HepG2 (cell line): Measurements from ENCODE around the gene RMI1. TPM values are rescaled to one million over a fixed set of nuclear protein-coding genes. Genes with fewer than 3 reads are reported as not detected.

ENCODE experiments used
- EHMT2 ChIP-seq: fragments of 200-600 bp; sonication (generic); IDR thresholded peaks from 2 replicates; pipeline ENCODE4 v1.7.0; 2017; ENCODE audit warnings: antibody characterized with exemption, low read depth, low read length, borderline replicate concordance
- GABPB1 ChIP-seq: IDR thresholded peaks from 2 replicates; pipeline ENCODE4 v1.6.1; 2016; ENCODE audit warnings: mild to moderate bottlenecking, missing genetic modification reagents, moderate library complexity, missing compliant biosample characterization
- HDAC1 ChIP-seq: sonication (generic); formaldehyde crosslinking; IDR thresholded peaks from 2 replicates; pipeline ENCODE4 v1.5.1; 2020; ENCODE audit warnings: mild to moderate bottlenecking, missing genetic modification reagents
- RAD51 ChIP-seq: fragments of 450-650 bp; IDR thresholded peaks from 2 replicates; pipeline ENCODE4 v1.6.1; 2016; ENCODE audit warnings: borderline replicate concordance
- SCMH1 ChIP-seq: sonication (generic); formaldehyde crosslinking; IDR thresholded peaks from 2 replicates; pipeline ENCODE4 v1.9.0; 2021; ENCODE audit warnings: missing genetic modification reagents, mild to moderate bottlenecking, borderline replicate concordance
- TGIF2 ChIP-seq: IDR thresholded peaks from 2 replicates; pipeline ENCODE4 v1.6.1; 2016; ENCODE audit warnings: control low read depth, missing compliant biosample characterization
- WIZ ChIP-seq: sonication (generic); formaldehyde crosslinking; IDR thresholded peaks from 2 replicates; pipeline ENCODE4 v1.5.1; 2020; ENCODE audit warnings: mild to moderate bottlenecking, missing genetic modification reagents
- ZNF124 ChIP-seq: sonication (generic); formaldehyde crosslinking; IDR thresholded peaks from 2 replicates; pipeline ENCODE4 v1.4.0; 2020; ENCODE audit warnings: missing genetic modification reagents
- ZNF780A ChIP-seq: sonication (generic); formaldehyde crosslinking; IDR thresholded peaks from 2 replicates; pipeline ENCODE4 v1.8.0; 2022; ENCODE audit warnings: mild to moderate bottlenecking, missing genetic modification reagents, moderate library complexity
- polyA plus RNA-seq, 8 experiments: library from polyadenylated mRNA; depleted of rRNA in 3 of 8; stranded (reverse) in 7 of 8; unstranded in 1 of 8; fragments of >200 nt; fragmentation: Illumina TruSeq in 4 of 8; extraction: Trizol in 4 of 8; gene quantifications; 2 replicates each; pipeline versions ENCODE4 v1.2.1 to v1.2.3, GENCODE V29; 2011 to 2016; ENCODE audit warnings: low read depth in 4 of 8, missing spikeins in 1 of 8, mixed read lengths in 1 of 8; ENCODE audit not compliant: insufficient read depth in 1 of 8
- total RNA-seq, 5 experiments: library from RNA; depleted of rRNA; stranded (reverse); fragments of >200 nt; fragmentation: Illumina TruSeq; extraction: Trizol; gene quantifications; 2 replicates each; pipeline ENCODE4 v1.2.3, GENCODE V29; 2016; ENCODE audit warnings: low read depth in 1 of 5
- TF ChIP-seq, protein P1 (sequence below), 2 experiments: sonication (generic) in 1 of 2; formaldehyde crosslinking in 1 of 2; IDR thresholded peaks; 2 replicates each; pipeline versions ENCODE4 v1.4.0 to v1.6.1; 2016 to 2020; ENCODE audit warnings: borderline replicate concordance in 1 of 2, low read depth in 1 of 2, mild to moderate bottlenecking in 1 of 2, missing genetic modification reagents in 1 of 2
- TF ChIP-seq, protein P2 (sequence below): IDR thresholded peaks from 2 replicates; pipeline ENCODE4 v1.6.1; 2016; ENCODE audit warnings: missing genetic modification reagents, missing compliant biosample characterization
- TF ChIP-seq, protein P3 (sequence below): sonication (generic); formaldehyde crosslinking; IDR thresholded peaks from 2 replicates; pipeline ENCODE4 v1.5.1; 2020; ENCODE audit warnings: mild to moderate bottlenecking, missing genetic modification reagents
- TF ChIP-seq, protein P4 (sequence below): IDR thresholded peaks from 2 replicates; pipeline ENCODE4 v1.6.1; 2018; ENCODE audit warnings: missing genetic modification reagents, mild to moderate bottlenecking, missing compliant biosample characterization
- TF ChIP-seq, protein P5 (sequence below): sonication (generic); formaldehyde crosslinking; IDR thresholded peaks from 2 replicates; pipeline ENCODE4 v1.4.0; 2020; ENCODE audit warnings: missing genetic modification reagents, mild to moderate bottlenecking, borderline replicate concordance
- TF ChIP-seq, protein P6 (sequence below): sonication (generic); formaldehyde crosslinking; IDR thresholded peaks from 2 replicates; pipeline ENCODE4 v1.4.0; 2020; ENCODE audit warnings: low read depth, mild to moderate bottlenecking, missing genetic modification reagents

RMI1 gene
- total and polyA plus RNA-seq, 2 of the 13 experiments (the other 11 are each of a cell fraction or from before 2014, with no cell fraction given), result 0.54 to 3.7 TPM

DNA sequence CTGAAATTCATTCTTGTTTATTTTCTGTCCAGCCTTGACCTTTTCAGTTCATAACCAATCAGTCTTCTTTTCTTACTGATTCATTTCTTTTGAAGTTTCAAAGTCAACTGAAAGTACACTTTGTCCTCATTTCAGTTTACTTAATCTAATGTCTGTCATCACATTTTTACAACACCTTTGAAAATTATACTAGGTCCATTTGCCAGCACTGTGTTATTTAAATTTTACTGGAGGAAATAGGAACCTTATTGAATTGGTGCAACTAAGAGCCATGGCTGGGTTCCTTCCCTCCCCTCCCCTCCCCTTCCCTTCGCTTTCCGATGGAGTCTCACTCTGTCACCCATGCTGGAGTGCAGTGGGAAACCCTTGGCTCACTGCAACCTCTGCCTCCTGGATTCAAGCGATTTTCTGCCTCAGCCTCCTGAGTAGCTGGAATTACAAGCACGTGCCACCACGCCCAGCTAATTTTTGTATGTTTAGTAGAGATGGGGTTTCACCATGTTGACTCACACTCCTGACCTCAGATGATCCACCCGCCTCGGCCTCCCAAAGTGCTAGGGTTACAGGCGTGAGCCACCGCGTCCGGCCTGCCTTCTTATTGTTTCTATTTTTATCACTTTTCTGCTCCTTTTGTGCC, 6.3 kb downstream of the RMI1 start (continued):
- TF ChIP-seq, protein P1, sequence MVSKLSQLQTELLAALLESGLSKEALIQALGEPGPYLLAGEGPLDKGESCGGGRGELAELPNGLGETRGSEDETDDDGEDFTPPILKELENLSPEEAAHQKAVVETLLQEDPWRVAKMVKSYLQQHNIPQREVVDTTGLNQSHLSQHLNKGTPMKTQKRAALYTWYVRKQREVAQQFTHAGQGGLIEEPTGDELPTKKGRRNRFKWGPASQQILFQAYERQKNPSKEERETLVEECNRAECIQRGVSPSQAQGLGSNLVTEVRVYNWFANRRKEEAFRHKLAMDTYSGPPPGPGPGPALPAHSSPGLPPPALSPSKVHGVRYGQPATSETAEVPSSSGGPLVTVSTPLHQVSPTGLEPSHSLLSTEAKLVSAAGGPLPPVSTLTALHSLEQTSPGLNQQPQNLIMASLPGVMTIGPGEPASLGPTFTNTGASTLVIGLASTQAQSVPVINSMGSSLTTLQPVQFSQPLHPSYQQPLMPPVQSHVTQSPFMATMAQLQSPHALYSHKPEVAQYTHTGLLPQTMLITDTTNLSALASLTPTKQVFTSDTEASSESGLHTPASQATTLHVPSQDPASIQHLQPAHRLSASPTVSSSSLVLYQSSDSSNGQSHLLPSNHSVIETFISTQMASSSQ (IDR thresholded peaks at IDR 0.05; ENCODE audit: low read depth), result no peak
- TF ChIP-seq, protein P1 (CRISPR knock-in tag; IDR thresholded peaks at IDR 0.05; ENCODE audit: borderline replicate concordance), result peak; percentile 18; the same call in 1 of the 2 replicates
- no peak for TF ChIP-seq SCMH1
- no peak for TF ChIP-seq EHMT2
- TF ChIP-seq, protein P2, sequence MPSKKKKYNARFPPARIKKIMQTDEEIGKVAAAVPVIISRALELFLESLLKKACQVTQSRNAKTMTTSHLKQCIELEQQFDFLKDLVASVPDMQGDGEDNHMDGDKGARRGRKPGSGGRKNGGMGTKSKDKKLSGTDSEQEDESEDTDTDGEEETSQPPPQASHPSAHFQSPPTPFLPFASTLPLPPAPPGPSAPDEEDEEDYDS (CRISPR knock-in tag), result no peak
- peak; percentile 50; the same call in 1 of the 2 replicates for TF ChIP-seq ZNF780A (CRISPR knock-in tag)
- TF ChIP-seq GABPB1 (CRISPR knock-in tag), result peak; percentile 62
- peak; percentile 33; the same call in 1 of the 2 replicates for TF ChIP-seq TGIF2
- 0 out of 2 replicates have a peak, but pooled peaks have one; percentile 48 for TF ChIP-seq HDAC1 (CRISPR knock-in tag)
- TF ChIP-seq, protein P3, sequence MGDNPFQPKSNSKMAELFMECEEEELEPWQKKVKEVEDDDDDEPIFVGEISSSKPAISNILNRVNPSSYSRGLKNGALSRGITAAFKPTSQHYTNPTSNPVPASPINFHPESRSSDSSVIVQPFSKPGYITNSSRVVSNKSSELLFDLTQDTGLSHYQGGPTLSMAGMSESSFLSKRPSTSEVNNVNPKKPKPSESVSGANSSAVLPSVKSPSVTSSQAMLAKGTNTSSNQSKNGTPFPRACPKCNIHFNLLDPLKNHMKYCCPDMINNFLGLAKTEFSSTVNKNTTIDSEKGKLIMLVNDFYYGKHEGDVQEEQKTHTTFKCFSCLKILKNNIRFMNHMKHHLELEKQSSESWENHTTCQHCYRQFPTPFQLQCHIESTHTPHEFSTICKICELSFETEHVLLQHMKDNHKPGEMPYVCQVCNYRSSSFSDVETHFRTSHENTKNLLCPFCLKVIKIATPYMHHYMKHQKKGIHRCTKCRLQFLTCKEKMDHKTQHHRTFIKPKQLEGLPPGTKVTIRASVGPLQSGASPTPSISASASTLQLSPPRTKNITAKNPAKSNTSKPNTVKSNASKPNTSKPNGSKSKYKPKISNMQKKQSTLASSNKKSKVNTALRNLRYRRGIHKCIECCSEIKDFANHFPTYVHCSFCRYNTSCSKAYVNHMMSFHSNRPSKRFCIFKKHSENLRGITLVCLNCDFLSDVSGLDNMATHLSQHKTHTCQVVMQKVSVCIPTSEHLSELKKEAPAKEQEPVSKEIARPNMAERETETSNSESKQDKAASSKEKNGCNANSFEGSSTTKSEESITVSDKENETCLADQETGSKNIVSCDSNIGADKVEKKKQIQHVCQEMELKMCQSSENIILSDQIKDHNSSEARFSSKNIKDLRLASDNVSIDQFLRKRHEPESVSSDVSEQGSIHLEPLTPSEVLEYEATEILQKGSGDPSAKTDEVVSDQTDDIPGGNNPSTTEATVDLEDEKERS (CRISPR knock-in tag), result peak; percentile 87; the same call in 1 of the 2 replicates
- TF ChIP-seq, protein P4, sequence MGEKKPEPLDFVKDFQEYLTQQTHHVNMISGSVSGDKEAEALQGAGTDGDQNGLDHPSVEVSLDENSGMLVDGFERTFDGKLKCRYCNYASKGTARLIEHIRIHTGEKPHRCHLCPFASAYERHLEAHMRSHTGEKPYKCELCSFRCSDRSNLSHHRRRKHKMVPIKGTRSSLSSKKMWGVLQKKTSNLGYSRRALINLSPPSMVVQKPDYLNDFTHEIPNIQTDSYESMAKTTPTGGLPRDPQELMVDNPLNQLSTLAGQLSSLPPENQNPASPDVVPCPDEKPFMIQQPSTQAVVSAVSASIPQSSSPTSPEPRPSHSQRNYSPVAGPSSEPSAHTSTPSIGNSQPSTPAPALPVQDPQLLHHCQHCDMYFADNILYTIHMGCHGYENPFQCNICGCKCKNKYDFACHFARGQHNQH, result 0 out of 2 replicates have a peak, but pooled peaks have one; percentile 33
- TF ChIP-seq, protein P5, sequence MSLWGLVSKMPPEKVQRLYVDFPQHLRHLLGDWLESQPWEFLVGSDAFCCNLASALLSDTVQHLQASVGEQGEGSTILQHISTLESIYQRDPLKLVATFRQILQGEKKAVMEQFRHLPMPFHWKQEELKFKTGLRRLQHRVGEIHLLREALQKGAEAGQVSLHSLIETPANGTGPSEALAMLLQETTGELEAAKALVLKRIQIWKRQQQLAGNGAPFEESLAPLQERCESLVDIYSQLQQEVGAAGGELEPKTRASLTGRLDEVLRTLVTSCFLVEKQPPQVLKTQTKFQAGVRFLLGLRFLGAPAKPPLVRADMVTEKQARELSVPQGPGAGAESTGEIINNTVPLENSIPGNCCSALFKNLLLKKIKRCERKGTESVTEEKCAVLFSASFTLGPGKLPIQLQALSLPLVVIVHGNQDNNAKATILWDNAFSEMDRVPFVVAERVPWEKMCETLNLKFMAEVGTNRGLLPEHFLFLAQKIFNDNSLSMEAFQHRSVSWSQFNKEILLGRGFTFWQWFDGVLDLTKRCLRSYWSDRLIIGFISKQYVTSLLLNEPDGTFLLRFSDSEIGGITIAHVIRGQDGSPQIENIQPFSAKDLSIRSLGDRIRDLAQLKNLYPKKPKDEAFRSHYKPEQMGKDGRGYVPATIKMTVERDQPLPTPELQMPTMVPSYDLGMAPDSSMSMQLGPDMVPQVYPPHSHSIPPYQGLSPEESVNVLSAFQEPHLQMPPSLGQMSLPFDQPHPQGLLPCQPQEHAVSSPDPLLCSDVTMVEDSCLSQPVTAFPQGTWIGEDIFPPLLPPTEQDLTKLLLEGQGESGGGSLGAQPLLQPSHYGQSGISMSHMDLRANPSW (CRISPR knock-in tag), result no peak
- no peak for TF ChIP-seq WIZ
- TF ChIP-seq, protein P6, sequence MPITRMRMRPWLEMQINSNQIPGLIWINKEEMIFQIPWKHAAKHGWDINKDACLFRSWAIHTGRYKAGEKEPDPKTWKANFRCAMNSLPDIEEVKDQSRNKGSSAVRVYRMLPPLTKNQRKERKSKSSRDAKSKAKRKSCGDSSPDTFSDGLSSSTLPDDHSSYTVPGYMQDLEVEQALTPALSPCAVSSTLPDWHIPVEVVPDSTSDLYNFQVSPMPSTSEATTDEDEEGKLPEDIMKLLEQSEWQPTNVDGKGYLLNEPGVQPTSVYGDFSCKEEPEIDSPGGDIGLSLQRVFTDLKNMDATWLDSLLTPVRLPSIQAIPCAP (CRISPR knock-in tag), result no peak
- TF ChIP-seq ZNF124 (CRISPR knock-in tag), result no peak
- peak; percentile 47 for TF ChIP-seq RAD51
